ENCODE data around the gene UFM1.

- TF ChIP-seq POLR2A (IDR thresholded peaks at IDR 0.05; ENCODE audit: low read depth, low read length) (no peak), TAF1 (IDR thresholded peaks at IDR 0.05; ENCODE audit: borderline replicate concordance, low read depth, low read length) (no peak)
Measured at GRCh38 chr13:38341149-38341692, 8.4 kb upstream of the UFM1 start.

Data from GM12892 (cell line).